Lung (tissue), 12 donors: ENCODE data around the gene STK16. TPM values are rescaled to one million over a fixed set of nuclear protein-coding genes. Genes with fewer than 3 reads are reported as not detected.

Experiments
- ATAC-seq: fragments of 200-7000 bp; cut with Tn5 transposase; one replicate; pipeline ENCODE4 v1.9.1; 2020; ENCODE audit warnings: moderate number of reproducible peaks; ENCODE audit not compliant: insufficient read depth, low FRiP score
- DNase-seq, 3 donors: peaks; one replicate each; pipeline ENCODE4 v3.0.0-alpha.2; 2013 to 2017
- H3K27ac ChIP-seq, 2 donors: one replicate each; pipeline ENCODE4 v1.5.1; 2013; ENCODE audit warnings: mild to moderate bottlenecking in 2 of 2, moderate library complexity in 2 of 2, control low read depth in 1 of 2, inconsistent platforms in 1 of 2, low read depth in 1 of 2, low read length in 1 of 2
- H3K27me3 ChIP-seq, 3 donors: one replicate each; pipeline ENCODE4 v1.5.1; 2013; ENCODE audit warnings: low read length in 2 of 3; ENCODE audit not compliant: control insufficient read depth in 3 of 3, insufficient read depth in 3 of 3
- H3K36me3 ChIP-seq, 4 donors: one replicate each; pipeline ENCODE4 v1.5.1; 2013; ENCODE audit warnings: low read length in 4 of 4, mild to moderate bottlenecking in 1 of 4, moderate library complexity in 1 of 4; ENCODE audit not compliant: control insufficient read depth in 4 of 4, insufficient read depth in 4 of 4
- H3K4me1 ChIP-seq, 5 donors: one replicate each; pipeline ENCODE4 v1.5.1; 2013; ENCODE audit warnings: low read length in 5 of 5, mild to moderate bottlenecking in 2 of 5, moderate library complexity in 1 of 5; ENCODE audit not compliant: control insufficient read depth in 5 of 5, insufficient read depth in 5 of 5
- H3K4me3 ChIP-seq: one replicate; pipeline ENCODE4 v1.5.1; 2013; ENCODE audit warnings: mild to moderate bottlenecking, control low read depth, moderate library complexity
- H3K9ac ChIP-seq, 2 donors: one replicate each; pipeline ENCODE4 v1.5.1; 2013; ENCODE audit warnings: low read length in 2 of 2, control low read depth in 1 of 2; ENCODE audit not compliant: insufficient read depth in 1 of 2
- H3K9me3 ChIP-seq, 4 donors: one replicate each; pipeline ENCODE4 v1.5.1; 2013; ENCODE audit warnings: low read length in 3 of 4, mild to moderate bottlenecking in 1 of 4, moderate library complexity in 1 of 4; ENCODE audit not compliant: control insufficient read depth in 4 of 4, insufficient read depth in 3 of 4
- CTCF ChIP-seq: IDR thresholded peaks from 2 replicates; pipeline ENCODE4 v1.5.1; 2012; ENCODE audit warnings: mild to moderate bottlenecking; ENCODE audit errors: control extremely low read depth, extremely low read depth
- WGBS, 2 donors: extraction: QIAGEN DNeasy Blood & Tissue Kit; methylation state at CpG; one replicate each; pipeline ENCODE4 v1.1.7; 2013; 5-methylcytosine and 5-hydroxymethylcytosine counted together
- polyA plus RNA-seq, 2 donors: library from polyadenylated mRNA; stranded (reverse); fragments of 200-250 nt; gene quantifications; one replicate each; pipeline ENCODE4 v1.2.1, GENCODE V29; 2013
- total RNA-seq, 2 donors: library from RNA; depleted of rRNA in 1 of 2; stranded (reverse); fragments of >200 nt in 1 of 2; gene quantifications; one replicate each; pipeline ENCODE4 v1.2.1, GENCODE V29; 2014 to 2021
- donor health status: control.
- donor health status: control.
- donor health status: Bipolar disorder and iron deficiency.
- donor health status: healthy.
- donor health status: DM: yes; HTN: yes; CAD: no.

STK16 gene
- total and polyA plus RNA-seq, 4 donors = 16.2 to 50.5 (median 25.4) TPM

- ATAC-seq = no peak
- Histone ChIP-seq H3K9ac (peak overlapping the region; percentile 69 to 98), H3K27me3 (no peaks in the 10 kb centered on the region), H3K36me3 (peaks cover 0 to 15% (median 8%) of the 10 kb centered on the region in 4 donors), H3K9me3 (no peaks in the 10 kb centered on the region), H3K4me3 (peak overlapping the region; percentile 97), H3K4me1 (peaks cover 0 to 32% (median 24%) of the 10 kb centered on the region in 5 donors), H3K27ac (peak overlapping the region; percentile 92 to 99)
- no peak for TF ChIP-seq CTCF
- WGBS, 2 donors = 36 to 39% methylated on average over 6 of the region's 6 CpGs
- DNase-seq = no peak
These were observed 511 bp upstream of the STK16 start for GRCh38 chr2:219244789-219245147.

GRCh38 chr2:219245899-219246230, 586 bp downstream of the STK16 start:
- H3K4me1 ChIP-seq = peaks cover 0 to 42% (median 33%) of the 10 kb centered on the region in 5 donors
- H3K9ac ChIP-seq = peak overlapping the region; percentile 89 to 98
- peak overlapping the region; percentile 92 to 99 for H3K27ac ChIP-seq
- peak overlapping the region; percentile 97 for H3K4me3 ChIP-seq
- 14 to 18% methylated on average over 10 of the region's 10 CpGs for WGBS, 2 donors
- no peaks in the 10 kb centered on the region for H3K27me3 ChIP-seq
- no peak for ATAC-seq
- no peaks in the 10 kb centered on the region for H3K9me3 ChIP-seq
- peaks cover 0 to 15% (median 10%) of the 10 kb centered on the region in 4 donors for H3K36me3 ChIP-seq
- no peak for DNase-seq
- TF ChIP-seq CTCF = no peak

- Histone ChIP-seq H3K36me3 (peaks cover 0 to 15% (median 11%) of the 10 kb centered on the region in 4 donors), H3K4me3 (no peak overlapping the region), H3K9ac (no peak overlapping the region), H3K27ac (no peak overlapping the region), H3K4me1 (peaks cover 0 to 42% (median 33%) of the 10 kb centered on the region in 5 donors), H3K9me3 (no peaks in the 10 kb centered on the region), H3K27me3 (no peaks in the 10 kb centered on the region)
- DNase-seq (no peak), ATAC-seq (no peak)
- TF ChIP-seq CTCF = no peak
- WGBS, 2 donors = 95% methylated on average over 10 of the region's 10 CpGs
These were observed 1.3 kb downstream of the STK16 start for GRCh38 chr2:219246559-219246958.
